HG03442 (cell line): ENCODE measurements around the gene VTI1A.
"Not testable (repeated sequence)": the region's sequence is repeated elsewhere in the genome, so short reads cannot be mapped to it uniquely, and the experiment has no call there.

Source experiments
- ATAC-seq: cut with Tn5 transposase; IDR thresholded peaks from one replicate; pipeline ENCODE4 v1.9.1; 2021; ENCODE audit warnings: mild to moderate bottlenecking, moderate library complexity; ENCODE audit not compliant: unreplicated experiment

VTI1A gene

DNA sequence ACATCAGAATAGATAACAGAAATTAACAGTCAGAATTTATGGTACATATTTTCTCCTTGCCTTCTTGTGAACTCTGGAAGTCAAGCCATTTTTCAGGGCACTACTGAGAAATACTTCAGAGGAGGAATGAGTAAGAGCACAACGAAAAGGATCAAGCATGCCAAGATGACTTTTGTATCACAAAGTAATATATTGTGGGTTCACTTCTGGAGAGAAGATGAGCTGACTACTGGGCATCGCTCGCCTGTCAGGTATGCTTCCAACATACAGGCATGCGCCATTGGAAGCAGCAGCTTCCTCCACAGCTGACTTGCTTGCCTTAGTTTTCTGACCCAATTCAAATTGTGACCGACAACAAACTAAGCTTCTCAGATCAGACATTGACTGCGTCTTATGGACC, 137.3 kb downstream of the VTI1A start:
- ATAC-seq = no peak

DNA sequence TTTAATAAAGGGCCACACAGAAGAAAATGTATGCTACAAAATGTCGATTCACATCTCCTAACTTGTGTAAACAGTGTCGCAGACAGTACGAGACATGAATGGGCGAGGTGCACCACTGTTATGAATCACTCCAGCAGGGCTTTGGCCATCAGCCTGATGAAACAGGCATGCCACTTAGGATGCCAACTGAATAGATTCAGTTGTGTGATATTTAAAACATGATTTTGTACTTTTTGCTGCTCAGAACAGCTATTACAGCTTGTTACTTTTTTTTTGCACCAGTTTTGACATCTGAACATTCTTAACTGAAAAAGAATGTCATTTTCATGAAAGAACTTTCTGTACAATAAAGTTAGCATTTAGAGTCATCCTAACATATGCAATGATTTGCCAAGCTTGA, 138.1 kb downstream of the VTI1A start:
- ATAC-seq = no peak

DNA sequence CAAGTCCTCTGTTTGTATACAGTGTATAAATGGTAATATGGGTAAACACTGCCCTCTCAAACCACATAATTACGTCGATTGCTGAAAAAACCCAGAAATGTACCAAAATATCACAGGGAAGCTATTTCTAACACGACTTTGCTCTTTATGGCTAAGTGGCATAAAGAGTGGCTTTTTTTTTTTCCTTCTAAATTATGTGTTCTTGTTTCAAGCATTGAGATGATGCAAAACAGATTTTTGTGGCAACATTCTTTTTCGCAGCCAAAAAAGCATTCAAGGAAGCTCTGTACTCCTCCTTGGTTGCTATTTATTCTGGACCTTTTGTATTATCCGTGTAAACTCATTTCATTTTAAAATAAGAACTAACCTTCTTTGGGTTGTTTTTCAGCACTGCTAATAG, 138.9 kb downstream of the VTI1A start:
- ATAC-seq = no peak

DNA sequence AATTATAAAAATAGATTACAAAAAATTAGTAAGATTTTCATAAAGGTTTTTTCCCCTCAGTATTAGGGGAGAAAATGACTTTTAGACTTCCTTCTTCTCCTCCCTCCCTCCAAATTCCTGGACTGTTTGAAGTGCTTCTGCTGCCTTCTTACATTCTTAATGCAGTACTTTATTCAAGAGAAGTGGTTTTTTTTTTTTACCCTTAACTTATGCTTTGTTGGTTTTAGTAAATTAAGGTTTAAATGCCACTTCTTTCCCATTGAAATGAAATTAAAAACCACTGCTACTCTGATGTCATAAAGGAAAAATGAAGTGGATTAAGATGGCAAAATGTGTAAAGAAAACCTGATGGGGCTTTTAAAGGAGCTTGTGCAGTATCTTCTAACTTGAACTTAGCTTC, 140.7 kb downstream of the VTI1A start:
- ATAC-seq = no peak

DNA sequence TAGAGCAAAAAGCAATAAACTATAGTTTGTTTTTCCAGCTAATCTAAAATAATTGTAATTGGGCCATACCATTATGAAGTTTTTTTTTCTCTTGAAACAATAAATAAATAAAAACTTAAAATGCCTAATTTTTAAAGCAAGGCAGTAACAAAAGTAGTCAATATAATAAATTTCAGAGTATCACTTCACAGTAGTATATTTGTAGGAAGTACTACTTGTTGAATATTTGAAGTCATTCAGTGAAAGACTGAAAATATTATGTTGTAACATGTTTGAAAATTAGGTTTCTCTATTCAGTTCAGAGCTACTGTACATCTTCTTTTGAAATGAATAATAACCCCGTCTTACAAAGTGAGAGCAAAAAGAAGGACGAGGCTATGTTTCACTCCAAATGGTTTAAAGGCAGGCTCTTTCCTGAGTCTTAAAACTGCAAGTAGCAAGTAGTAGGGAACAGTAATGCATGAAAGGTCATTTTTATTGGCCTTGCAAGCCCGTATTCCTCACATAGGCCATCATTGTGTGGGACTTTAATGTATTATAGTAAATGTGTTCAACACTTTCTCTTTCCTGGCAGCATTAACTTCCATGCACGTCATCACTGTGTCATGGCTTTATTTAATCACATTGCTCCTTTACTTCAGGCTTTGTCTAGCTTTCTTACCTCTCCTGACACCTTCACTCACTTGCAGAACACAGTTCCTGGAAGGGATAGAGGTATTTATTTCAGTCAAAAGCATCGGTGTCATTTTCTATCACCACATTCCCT, 141.4 kb downstream of the VTI1A start:
- no peak for ATAC-seq

GRCh38 chr10:112589081-112589480, 142.1 kb downstream of the VTI1A start:
- no peak for ATAC-seq

DNA sequence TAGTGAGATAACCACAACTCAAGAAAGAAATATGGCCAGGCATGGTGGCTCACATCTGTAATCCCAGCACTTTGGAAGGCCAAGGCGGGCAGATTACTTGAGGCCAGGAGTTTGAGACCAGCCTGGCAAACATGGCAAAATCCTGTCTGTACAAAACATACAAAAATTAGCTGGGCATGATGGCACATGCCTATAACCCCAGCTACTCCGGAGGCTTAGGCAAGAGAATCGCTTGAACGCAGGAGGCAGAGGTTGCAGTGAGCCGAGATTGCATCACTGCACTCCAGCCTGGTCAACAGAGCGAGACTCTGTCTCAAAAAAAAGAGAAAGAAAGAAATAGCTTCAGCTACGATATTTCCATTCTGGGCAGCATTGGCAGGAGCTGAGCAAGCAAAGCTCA, 143.8 kb downstream of the VTI1A start:
- ATAC-seq = not testable (repeated sequence)

GRCh38 chr10:112593023-112593422, 146.0 kb downstream of the VTI1A start:
- no peak for ATAC-seq

DNA sequence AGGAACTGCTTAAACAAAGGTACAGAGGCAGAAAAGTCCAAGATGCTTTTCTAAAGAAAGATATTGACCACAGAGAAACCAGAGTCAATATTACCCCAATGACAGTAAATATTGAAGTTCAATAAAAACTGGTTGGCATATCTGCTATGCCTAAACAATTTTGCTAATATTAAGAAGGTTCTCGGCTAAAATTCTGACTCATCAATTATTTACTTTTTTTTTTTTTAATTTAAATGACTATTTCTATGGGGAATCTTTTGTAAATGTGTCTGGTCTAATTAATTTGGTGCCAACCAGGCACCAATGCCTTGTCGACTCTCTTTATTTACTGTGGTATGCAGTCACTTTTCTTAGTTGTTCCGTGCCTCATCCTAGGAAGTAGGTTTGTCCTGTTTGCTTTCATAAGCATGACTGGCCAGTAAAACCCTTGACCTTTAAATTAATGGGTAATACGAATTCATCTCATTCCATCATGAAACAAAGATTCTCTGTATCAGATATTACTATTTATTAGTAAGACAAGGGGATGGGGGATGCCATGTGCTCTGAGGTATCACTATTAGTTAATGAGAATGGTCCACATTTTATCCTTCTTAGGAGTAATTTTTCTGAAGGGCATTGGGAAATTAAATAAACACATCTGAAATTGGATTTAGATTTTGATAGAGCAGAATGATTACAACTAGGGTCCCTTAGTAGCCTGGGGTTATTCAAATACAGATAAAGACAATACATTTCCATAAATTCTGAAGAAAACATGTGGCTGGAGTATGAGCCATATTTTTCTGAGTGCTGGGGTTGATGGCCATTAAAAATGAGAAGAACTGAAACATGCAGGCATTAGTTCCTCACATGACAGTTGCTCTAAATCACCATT, 154.4 kb downstream of the VTI1A start:
- ATAC-seq = no peak

- no peak for ATAC-seq
Observed at GRCh38 chr10:112603062-112603461, 156.0 kb downstream of the VTI1A start.

DNA sequence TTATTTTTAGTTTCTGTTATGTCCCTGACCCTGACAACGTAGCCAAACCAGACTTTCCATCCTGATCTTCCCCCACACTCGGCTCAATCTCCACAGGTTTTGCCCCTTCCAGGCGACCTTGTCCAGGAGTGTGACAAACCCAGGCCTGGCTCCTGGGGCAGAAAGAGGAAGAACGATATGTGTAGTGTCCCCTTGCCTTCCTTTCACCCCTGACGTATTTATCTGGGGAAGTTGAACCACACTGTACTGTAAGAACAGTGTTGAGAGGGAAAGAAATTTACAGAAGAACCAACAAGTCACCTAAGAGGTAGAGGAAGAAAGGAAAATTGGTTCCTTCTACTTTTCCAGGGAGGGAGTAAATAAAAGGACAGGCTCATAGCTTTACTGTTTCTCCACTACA, 158.0 kb downstream of the VTI1A start:
- no peak for ATAC-seq

DNA sequence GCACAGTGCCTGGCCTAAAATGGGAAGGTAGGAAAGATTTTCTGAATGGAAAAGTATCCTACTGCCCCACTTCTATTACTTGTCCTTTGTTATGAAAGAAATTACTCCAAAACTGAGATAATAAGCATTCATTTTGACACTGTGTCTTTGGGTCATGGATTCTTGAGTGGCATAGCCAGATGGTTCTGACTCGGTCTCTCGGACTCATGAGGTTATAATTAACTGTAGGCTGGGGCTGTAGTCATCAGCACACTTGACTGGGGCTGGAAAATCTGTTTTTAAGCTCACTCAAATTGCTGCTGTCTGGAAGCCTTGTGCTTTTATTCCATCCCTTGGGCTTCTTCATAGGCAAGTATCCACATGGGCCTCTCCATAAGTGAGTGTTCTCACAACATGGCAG, 160.5 kb downstream of the VTI1A start:
- no peak for ATAC-seq

DNA sequence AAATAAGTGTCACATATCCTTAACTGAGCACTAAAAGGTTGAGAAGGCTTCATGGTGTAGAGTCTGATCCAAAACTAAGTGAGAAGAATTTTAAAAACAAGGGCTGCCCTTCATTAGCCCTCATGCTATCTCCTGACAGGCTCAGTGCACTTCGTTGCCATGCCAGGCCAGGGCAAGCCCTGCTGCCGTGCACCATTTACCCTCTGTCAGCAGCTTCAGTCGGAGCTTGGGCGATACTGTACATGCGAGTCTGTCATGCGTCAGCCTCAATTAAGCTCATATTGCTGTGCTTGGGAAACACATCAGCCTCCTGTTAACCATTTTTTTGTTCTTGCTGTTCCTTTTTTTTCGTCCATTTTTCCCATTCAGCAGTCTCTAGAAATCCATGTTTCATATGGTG, 166.6 kb downstream of the VTI1A start:
- ATAC-seq = no peak

- no peak for ATAC-seq
Observed at GRCh38 chr10:112614072-112614471, 167.1 kb downstream of the VTI1A start.

DNA sequence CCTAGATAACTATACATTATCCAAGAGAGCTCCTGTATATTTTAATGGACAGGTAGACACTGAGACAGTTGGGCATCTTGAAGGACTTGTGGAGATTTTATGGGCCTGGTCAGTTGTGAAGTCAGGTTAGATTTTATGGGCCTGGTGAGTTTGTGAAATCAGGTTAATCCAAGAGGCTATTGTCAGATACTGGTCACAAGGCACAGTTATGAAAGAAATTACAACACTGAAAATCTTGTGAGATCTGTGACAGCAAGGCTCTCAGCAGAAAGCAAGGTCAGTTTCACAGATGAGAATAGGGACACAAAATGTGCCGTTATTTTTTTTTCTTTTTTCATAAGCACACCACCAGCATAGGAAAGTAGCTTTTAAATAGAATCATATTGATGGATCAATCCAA, 167.6 kb downstream of the VTI1A start:
- no peak for ATAC-seq

DNA sequence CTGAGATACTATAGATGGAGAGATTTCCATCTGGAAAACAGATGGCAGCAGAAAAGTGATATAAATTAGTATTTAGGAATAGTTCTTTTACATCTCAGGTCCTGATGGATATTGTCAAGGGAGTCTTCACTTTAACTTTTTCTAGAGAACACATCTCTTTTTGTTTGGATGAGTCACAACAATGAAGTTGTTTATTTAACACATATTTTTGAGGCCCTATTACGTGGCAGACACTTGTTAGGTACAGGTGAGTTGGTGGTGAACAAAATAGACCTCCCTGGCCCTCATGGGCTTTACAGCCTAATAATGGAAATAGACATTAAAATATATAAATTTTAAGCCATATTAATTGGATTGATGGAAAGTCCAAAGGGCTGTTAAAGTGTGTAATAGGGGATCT, 168.3 kb downstream of the VTI1A start:
- ATAC-seq = no peak

GRCh38 chr10:112616647-112617046, 169.6 kb downstream of the VTI1A start:
- ATAC-seq = no peak

- no peak for ATAC-seq
Observed at GRCh38 chr10:112618814-112619213, 171.8 kb downstream of the VTI1A start.

GRCh38 chr10:112619556-112619955, 172.5 kb downstream of the VTI1A start:
- no peak for ATAC-seq

DNA sequence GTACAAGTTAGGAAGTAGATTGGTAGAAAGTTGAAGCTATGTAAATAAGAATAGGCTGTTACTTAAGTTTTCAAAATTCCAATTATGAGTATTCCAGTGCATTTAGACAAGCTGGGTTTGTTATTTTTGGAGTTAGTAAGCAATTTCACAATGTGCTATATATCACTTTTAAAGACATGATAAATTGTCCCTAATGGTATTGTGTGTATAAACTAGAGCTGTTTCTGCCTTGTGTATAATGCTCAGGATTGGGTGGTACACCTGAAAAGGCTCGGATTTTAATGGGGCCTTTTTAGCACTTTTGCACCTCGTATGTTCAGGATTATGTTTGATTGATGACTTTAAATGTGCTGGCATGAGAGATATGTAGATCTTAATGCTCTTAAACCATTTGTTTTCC, 175.8 kb downstream of the VTI1A start:
- ATAC-seq = no peak

GRCh38 chr10:112624546-112625048, 177.6 kb downstream of the VTI1A start:
- ATAC-seq = no peak
